ENCODE measurements around the gene MNDA.

DNA sequence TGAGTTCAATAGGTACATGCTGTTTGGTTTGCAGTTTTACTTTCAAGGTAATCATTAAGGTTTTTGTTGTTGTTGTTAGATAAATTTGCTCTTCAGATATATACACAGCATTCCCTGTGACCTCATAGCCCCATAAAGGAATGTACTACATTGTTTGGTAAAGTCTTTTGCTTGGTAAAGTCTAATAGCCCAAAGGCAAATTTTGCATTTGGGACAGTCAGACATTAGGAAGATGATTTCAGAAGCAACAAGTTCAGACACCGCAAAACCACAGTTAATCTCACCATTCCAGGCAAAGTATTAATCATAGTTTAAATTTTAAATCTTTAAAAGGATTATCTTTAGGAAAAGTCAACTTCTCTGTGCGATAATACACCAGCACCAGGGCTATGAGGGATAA lies 67.6 kb downstream of the MNDA start:
- TF ChIP-seq POLR2A (IDR thresholded peaks at IDR 0.05; ENCODE audit: low read length) = no peak
- no peak for TF ChIP-seq GATA1 (IDR thresholded peaks at IDR 0.05; ENCODE audit: low read depth, low read length)

Measured in erythroblast (primary cell).